Measurements from ENCODE around the gene KCNQ1. TPM values are rescaled to one million over a fixed set of nuclear protein-coding genes. Genes with fewer than 3 reads are reported as not detected.

Gene KCNQ1
- total RNA-seq, 1 donor from 2014 or later, result 96.4 TPM

DNA sequence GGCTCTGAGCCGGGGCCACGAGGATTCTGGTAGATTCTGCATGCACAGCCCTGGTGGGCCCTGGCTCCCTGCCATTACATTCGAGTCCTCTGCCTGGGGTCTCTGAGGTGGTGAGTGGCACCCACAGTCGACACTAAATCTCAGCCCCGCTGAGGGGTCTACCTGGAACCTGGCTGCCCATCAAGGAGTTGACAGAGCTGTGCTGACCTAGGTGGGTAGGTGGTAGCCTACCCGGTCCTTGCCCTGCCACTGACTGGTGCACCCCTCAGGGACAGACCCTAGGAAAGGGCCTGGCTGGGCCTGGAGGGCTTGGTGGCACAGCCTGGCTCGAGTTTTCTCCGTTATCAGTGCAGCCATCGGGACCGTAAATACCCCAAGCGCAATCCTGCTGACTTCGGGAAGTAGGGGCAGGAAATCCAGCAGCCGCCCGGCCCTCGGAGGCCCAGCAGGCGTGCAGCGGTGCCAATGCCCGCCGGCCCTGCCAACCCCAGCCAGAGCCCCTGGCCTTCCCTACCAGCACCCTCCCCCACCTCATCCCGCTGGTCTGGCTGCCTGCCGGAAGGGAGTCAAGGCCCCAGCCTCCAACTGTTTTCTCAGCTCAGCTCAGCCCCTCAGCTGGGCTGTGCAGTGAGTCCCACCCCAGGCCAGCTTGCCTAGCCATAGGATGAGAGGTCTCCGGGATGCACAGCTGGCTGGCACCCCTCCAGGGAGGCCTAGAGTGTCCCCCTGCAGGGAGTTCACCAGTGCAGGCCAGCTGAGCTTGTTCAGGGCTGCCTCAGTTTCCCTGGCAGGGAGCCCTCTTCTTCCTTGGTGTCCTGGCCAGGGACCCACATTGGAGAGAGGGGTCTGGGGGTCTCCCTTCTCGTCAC is 335.4 kb downstream of the KCNQ1 start:
- peak; percentile 10 for DNase-seq (ENCODE audit: low spot score)

DNA sequence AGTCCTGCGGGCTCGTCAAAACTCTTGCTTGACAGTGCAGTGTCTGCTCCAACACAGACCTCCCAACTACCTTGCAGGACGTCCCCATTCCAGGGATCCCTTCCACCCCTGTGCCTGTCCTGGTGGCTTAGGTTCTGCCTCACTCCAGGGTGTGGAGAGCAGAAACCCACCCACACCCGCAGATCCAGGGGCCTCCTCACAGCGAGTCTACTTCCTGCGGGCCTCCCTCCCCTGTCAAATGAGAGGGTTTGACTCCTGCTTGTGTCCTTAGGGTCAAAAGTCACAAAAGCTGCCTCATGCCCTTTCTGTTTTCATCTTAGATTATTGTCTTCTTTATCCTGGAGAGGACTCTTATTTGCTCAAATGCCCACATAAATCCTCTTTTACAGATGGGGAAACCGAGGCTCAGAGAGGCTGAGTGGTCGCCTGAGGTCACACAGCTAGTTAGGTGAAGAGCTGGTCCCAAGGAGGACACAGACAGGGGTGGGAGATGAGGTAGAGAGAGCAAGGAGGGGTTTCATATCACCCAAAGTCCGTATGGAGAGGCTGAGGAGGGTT is 336.1 kb downstream of the KCNQ1 start:
- DNase-seq (ENCODE audit: low spot score), result no peak

DNA sequence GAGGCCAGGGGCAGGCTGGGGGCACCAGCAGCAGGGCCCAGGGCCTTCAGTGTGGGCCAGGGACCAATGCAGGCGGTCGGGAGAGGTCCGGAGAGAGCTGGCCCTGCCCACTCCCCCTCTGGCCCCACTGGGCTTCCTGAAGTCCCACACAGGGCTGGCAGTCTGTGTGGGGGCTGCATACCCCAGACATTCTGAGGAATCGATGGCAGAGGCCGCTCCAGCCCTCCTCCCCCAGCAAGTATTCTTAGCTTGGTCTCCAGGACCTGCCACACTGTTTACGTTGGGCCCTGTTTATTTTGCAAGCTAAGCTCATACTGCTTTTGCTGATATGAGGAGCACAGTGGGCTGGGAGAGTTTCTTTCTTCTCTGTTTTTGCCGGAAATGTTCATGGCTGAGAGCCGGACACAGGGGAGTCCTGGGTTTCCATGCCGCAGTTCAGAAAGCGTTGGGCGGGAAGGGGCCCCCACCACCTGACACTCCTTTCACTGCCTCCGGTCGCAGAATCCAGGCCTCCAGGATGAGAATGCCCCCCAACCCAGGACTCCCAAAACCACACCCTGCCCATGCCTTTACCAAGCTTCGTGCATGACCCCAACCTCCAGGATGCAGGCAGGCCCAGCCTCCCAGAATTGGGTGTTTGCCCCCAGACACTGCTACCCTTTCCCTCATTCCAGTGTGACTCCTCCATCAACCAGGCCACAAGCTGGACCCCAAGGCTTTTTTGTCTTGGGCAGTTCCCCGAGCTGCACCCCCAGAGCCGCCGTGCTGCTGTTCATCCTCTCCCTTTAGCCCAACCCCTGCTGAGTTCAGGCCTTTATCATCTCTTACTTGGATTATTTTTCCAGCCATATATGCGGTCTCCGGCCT is 336.8 kb downstream of the KCNQ1 start:
- peak; percentile 12 for DNase-seq (ENCODE audit: low spot score)

DNA sequence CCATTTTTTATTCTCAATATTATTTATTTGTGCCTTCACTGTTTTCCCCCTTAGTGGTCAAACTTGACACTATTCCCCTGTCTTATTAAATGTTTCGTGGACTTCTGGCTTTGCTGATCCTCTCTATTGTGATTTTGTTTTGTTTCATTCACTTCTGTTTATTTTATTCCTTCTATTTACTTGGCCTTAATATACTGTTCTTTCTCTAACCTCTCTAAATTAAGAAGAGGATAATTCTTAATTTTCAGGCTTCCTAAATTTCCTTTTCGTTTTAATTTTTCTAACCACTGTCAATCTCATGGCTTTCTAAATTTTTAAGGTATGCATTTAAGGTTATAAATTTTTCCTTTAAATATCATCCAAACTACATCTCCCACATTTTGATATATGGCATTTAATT is 338.0 kb downstream of the KCNQ1 start:
- DNase-seq (ENCODE audit: low spot score), result no peak

DNA sequence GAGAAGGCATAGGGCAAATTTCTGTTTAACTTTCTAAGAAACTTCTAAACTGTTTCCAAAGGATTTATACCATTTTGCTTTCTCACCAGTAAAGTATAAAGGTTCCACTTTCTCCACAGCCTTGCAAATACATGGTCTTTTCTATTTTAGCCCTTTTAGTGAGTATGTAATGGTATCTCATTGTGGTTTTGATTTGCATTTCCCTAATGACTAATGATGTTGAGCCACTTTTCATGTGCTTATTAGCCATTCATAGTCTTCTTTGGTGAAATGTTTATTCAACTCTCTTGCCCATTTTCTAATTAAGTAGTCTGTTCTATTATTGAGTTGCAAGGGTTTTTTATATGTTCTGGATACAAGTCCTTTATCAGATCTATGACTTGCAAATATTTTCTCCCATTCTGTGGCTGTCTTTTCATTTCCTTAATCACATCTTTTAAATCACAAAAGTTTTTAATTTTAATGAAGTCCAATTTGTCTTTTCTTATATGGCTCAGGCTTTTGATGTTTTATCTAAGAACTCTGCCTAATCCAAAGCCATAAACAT is 338.8 kb downstream of the KCNQ1 start:
- DNase-seq (ENCODE audit: low spot score), result no peak

DNA sequence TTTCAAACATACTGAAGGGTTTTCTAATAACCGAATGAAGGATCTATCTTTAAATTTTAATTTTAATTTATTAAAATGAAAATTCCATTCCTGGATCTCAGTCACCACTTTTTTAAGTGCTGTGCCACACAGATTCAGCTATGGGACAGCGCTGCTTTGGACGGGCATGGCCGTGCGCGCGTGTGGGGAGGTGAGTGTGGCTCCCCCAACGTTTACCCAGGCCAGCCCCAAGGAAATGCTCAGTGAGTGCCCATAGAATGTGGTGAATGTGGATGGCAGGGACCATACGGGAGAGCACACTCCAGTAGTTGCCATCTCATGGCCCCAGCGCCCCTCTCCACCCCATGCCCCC is 343.0 kb downstream of the KCNQ1 start:
- no peak for DNase-seq (ENCODE audit: low spot score)

DNA sequence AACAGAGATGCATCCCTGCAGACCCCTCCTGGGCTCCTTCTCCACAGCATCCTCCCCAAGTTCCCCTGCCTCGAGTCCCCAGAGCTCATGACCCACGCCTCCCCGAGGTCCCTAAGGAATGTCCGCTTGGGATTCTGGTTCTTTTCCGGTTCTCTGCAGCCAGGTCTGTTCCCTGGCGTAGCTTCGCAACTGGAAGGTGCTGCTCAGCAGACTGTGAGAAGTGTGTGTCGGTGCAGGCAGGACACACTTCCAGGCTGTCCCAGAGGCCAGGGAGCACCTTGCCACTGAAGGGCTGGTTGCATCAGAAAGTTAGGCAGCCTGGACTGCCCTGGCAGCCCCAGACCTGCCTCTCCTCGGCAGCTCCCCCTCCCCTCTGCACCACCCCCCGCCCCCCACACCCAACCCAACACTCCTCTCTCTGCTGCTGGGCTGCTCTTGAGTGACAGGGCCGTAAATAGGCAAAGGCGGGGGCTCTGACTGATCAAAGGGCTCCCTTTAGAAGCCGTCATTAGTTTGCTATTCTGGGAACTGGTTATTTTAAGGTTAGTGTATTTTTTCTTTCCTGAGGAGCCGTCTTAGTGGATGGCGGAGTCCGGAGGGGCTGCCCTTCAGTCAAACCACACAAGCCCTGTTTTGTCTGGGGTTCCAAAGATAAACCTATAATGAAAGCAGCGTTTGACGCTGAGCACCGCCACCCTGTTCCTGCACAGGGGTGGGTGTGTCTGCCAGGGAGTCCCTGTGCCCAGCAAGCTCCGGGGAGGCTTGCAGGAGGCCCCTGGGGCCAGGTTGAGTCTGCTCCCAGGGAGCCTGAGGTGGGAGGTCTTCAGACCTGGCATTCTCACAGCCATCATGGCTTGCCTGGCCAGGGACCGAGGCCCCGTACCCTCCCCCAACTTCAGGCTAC is 343.6 kb downstream of the KCNQ1 start:
- DNase-seq (ENCODE audit: low spot score), result no peak

DNA sequence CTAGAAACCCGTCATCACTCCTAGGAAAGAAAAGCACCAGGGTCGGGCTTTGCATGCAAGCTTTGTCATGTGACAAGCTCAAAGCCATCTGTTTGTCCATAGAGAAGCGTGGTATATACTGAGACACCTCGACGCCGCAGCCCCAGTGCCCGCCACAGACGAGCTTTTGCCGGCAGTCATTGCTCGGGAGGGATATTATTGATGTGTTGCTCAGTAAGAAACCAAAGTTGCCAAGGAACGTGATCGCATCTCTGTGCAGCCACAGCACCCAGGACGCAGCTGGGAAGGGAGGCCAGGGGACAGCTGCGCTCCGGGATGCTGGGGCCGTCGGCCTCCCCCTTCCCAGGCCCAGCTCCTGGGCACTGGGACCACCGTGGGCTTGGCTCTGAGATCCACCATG is 344.5 kb downstream of the KCNQ1 start:
- DNase-seq (ENCODE audit: low spot score), result no peak

DNA sequence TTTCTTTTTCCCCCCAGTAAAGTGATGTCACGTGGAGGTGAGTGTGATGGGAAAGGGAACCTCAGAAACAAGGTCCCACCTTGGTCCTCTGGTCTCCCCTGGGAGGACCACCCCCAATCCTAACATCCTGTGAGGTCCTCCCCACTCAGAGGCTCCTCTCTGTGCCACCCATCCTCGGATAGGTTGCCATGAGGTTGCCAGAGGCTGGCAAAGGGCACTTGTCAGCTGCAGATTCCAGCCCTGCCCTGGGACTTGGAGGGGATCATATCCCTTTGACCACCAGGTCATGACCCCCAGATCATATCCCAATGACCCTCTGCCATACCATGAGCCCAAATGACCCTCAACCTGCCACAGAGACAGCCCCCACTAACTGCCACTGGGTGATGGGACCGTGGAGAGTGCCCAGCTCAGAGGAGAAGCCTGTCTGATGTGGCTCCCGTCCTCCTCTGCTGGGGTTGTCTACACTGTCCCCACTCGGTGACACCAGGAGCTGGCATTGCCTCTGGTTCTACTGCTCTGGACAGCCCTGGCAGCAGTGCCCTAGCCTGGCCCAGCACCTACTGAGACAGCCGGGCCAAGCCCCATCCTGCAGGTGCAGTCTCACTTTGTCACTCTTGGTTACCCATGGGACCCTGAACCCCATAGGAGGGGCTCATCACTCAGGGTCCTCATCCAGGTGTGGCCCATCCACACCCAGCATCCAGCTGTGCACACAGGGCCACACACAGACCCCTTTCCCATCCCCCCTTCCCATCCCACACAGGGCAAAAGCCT is 345.2 kb downstream of the KCNQ1 start:
- no peak for DNase-seq (ENCODE audit: low spot score)

DNA sequence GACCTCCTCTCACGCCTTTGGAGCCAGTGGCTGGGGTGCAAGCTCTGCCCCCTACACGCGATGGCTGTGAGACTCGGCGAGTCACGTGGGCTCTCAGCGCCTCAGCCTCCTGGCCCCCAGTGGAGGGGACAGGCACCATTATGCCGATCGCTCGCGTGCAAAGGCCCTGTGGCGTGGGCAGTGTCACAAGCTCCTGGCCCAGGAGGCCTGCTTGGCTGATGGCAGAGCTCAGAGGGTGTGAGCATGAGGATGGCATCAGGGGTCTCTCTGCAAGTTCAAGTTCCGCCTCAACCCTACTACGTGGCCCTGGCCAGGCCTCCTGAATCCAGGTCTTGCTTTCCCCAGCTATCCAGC is 345.7 kb downstream of the KCNQ1 start:
- DNase-seq (ENCODE audit: low spot score), result no peak

DNA sequence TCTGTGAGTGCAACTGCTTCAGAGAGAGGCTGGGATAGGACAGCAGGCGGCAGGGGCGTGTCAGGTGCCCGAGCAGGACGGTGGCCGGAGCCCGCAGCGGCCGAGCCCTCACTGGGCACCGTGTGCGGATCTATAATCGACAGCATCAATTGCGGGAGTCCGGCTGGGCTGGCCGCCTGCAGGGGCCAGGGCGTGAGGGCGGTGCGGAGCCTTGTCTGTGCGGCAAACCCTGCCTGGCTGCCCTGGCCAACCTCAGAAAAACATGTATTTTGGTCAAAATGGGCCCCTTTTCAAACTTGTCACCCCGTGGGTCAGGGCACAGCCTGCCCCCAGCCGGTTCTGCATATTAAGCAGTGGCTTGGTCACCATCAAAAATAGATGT is 346.3 kb downstream of the KCNQ1 start:
- DNase-seq (ENCODE audit: low spot score), result no peak

DNA sequence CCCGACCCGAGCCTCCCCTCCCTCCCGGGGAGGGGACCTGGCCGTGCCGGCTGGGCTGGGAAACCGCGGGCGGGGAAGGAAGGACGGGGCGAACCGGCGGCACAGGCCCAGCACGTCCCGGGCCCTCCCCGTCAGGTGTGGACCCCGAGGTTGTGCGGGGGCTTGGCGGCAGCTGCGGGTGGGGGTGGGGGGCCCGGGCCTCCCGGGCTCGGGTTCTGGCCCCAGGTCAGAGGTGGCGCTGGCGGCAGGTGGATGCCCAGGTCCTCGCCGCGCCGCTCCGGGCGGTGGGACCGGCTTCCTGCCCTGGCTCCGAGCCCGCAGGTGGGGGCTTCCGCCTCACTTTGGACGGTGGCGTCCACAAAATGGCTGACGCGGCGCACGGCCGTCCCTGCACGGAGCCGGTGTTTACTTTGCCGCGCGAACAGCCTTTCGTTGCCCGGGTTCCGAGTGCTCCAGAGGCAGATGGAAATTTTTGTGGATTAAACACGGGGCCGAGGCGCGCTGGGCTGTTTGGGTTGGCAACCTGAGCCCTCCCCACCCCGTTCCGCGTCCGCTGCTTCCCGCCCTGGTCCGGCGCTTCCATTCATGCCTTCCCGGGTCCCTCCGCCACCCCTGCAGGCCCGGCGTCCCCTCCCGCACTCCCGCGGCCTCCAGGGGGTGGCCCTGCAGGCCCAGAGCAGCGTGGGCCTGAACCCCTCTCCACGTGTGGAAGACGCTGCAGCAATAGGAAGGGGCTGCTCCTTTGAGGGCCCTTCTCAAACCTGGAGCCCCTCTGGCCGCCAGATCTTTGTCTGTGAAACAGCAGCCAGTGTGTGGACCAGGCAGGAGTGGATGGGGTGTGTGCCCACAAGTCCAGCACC is 346.9 kb downstream of the KCNQ1 start:
- DNase-seq (ENCODE audit: low spot score), result no peak

DNA sequence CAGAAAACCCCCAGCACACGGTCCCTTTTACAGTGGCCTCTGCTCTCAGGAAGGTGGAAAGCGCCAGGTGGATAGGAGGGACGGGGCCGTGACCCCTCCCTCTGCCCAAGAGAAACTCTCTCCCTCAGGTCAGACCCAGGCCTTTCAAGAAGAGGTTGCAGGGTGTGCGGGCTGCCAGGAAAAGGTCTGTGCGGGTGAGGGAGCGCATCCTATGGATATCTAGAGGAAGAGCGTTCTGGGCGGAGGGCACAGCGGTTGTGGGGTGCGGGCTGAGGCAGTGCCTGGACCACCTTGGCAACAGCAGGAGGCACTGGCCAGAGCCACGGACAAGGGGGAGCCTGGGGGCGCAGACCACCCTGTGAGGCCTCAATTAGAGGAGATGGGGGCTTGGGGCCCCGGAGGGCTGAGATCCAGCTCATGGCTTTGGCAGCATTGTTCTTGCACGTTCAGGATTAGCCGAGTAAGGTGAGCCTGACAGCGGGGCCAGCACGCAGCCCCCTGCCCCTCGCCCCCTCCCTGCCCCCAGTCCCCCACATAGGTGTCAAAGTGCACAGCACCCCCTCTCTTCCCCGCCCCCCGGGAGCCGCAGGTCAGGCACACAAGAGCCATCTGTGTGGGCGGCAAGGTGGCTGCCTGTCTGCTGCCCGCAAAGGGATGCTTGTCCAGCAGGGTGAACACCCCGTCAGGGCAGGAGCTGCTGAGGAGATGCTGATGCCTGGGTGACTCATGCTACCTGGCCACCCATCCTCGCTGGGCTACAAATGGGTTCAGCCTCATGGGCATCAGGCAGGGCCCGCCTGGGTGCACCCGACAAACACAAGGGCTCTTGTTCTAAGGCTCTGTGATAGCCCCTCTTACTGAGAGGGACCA is 347.8 kb downstream of the KCNQ1 start:
- no peak for DNase-seq (ENCODE audit: low spot score)

DNA sequence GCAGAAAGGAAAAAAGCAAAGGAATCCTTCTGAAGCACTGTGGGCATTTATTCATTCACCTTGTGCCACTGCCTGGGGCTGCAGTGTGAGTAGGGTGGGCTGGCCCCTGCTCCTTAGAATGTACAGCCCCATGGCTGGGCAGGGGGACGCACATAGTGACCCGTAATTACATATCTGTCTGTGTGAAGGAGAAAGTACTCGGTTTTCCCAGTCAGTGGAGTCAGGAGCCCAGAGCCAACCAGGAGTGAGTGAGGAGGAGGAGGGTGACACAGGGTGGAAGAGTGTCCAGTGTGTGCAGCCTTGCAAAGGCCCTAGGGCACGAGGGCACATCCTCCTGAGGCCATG is 348.9 kb downstream of the KCNQ1 start:
- DNase-seq (ENCODE audit: low spot score), result no peak

DNA sequence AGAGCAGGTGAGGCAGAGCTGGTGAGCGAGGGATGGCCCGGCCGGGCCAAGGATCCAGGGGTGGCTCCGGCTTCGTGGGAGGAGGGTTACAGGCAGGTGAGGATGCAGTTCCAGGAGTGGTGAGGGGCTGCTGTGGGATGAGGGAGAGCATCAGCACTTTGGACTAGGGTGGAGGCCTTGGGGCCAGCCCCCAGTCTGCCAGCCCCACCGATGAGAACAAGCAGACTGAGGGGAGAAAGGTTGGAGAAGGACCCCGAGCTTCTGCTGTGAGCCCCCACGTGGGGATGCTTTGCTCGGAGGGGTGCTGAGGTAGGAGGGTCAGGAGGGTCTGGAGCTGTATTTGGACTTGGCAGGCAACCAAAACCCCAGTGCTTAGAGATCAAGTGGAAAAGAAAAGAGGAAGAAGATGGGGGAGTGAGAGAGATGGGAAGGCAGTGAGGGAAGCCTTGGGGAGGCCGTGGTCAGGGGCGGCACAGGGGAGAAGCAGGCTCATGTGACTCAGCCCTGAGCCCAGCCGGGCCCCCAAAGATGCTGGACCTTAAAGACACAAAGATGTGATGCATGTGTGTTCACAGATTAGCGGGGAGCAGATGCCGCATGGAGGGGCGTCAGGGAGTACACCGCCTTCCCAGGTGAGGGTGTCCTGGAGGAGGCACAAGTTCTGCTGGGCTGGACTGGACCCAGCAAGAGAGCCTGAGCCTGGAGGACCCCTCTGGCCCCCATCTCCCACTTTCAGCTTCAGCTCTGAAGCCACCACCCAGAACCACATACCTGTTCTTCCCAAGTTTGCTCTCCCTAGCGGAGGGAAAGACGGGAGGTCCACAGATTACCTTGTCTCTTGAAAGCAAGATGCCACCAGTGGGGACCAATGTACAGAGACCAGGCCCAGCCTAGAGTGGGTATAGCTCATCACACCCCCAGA is 349.5 kb downstream of the KCNQ1 start:
- DNase-seq (ENCODE audit: low spot score), result no peak

DNA sequence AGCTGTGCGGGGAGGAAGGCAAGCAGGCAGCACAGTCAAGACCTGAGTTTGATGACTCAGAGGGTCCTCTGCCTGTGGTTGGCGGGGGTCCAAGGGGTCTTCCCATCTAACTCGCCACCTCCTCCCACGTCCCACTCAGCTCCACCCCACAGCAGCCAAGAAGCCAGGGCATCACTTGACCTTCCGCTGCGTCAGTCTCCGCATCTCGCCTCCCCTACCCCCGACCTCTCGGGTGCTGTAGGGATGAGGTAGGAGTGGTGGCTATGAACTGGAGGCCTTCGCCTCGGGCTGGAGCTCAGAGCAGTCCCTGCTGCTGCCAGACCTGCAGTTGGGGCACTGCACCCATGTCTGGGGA is 350.1 kb downstream of the KCNQ1 start:
- DNase-seq (ENCODE audit: low spot score), result no peak

DNA sequence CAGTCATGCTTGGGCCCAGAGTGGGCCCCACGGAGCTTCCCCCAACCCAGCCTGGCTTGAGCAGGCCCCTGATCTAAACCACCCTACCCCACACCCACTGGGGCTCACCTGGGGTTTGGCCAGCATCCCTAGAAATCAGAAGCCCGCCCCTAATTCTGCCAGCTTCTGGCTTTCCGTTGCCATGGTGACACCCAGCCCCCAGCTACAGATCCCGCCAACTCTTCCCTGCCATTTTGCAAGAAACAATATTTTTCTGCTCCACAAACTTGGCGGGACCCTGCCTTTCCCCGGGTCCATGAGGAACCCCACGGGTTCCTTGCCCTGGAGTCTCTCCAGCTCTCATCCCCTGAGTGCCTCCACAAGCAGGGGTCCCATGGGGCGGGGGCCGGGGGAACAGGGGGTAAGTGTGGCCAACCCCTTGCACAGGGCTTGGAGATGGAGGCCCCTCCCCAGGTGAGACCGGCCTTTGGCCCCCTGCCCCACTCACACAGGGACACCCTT is 350.7 kb downstream of the KCNQ1 start:
- DNase-seq (ENCODE audit: low spot score), result no peak

DNA sequence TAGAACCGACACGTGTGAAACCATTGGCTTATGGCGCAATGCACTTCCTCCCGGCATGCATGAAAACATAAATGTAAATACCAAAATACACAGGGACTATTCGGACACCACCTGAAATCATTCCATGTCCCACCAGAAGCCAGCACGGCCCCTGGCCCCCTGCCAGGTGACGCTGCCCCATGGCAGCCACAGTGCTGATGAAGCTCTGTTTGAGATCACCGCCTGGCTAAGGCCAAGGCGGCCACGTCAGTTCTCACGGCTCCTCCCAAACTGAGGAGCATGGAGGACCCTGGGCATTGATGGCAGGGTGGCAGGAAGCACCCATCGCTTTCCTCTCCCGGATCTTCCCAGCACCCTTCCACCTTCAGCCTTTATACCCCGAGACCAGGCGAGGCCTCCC is 351.3 kb downstream of the KCNQ1 start:
- no peak for DNase-seq (ENCODE audit: low spot score)

All from mucosa of gallbladder (tissue), 1 donor.